GM12872 (cell line): ENCODE data around the gene CYP4F2.

Experiments used
- CTCF ChIP-seq: IDR thresholded peaks from 3 replicates; pipeline ENCODE4 v1.5.1; 2011; ENCODE audit warnings: low read depth, mild to moderate bottlenecking, low read length, moderate library complexity; ENCODE audit not compliant: insufficient read depth

The CYP4F2 gene, protein sequence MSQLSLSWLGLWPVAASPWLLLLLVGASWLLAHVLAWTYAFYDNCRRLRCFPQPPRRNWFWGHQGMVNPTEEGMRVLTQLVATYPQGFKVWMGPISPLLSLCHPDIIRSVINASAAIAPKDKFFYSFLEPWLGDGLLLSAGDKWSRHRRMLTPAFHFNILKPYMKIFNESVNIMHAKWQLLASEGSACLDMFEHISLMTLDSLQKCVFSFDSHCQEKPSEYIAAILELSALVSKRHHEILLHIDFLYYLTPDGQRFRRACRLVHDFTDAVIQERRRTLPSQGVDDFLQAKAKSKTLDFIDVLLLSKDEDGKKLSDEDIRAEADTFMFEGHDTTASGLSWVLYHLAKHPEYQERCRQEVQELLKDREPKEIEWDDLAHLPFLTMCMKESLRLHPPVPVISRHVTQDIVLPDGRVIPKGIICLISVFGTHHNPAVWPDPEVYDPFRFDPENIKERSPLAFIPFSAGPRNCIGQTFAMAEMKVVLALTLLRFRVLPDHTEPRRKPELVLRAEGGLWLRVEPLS

DNA sequence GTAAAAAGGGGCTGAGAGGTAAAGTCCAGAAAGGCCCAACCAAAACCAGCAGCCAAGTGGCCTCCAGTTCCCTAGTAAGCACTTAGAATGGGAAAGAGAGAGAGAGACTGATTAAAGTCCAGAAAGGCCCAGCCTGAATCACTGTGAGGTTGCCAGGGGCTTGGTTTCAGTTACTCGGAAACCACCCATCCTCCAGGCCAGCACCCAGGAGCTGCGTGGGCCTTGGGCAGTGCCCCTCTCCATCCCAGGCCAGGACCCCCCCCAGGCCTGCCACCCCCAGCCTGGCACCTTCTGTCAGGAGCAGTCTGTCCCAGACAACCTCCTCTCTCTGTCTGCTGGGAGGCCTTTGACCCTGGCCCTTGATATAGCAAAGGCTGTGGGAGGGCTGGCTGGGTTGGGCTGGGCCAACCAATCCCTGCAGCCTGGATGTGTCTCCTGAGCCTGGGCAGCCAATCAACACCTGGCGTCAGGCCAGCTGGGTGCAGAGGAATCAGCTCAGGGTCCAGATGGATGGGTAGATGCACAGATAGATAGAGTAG, at the start of gene CYP4F2:
Gene CYP4F2, minus strand, starts transcription at position 337 of the 539 bp plus-strand sequence. CDS start 463 bp downstream, outside the sequence.
- no peak for TF ChIP-seq CTCF

DNA sequence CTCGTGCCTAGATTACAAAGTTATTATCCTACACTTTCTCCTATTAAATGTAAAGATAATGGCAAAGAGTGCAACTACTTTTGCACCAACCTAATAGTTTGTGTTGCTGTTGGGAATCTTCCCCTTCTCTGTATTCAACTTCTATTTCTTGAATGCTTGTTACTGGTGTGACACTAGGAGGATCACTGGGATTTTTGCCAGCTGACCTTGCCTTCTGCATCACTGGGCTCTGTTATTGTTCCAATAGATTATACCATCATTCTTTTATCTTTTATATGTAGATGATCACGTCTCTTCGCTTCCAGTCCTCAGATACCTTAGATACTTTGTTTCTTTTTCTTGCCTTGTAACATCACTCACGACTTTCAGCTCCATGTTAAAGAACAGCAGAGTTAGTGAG, 47.4 kb upstream of the CYP4F2 start:
- no peak for TF ChIP-seq CTCF

DNA sequence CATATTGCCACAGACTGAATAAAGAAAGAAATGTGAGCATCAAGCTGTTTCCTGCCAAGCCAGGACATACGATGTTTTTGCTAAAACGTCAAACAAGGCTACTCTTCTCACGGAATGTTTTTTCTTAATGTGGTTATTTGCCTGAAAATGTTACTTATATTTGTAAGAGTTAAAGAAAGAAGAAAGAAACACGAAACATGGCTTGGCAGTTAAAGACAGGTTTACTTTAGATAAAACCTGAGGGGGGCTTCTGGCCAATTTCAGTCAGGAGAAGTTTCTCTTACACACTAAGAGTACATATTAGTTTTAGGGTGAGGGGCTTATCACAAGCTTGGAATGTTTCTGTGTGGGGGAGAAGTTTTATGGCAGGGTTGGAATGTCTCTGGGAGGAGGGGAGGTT, 46.5 kb upstream of the CYP4F2 start:
- TF ChIP-seq CTCF = no peak

DNA sequence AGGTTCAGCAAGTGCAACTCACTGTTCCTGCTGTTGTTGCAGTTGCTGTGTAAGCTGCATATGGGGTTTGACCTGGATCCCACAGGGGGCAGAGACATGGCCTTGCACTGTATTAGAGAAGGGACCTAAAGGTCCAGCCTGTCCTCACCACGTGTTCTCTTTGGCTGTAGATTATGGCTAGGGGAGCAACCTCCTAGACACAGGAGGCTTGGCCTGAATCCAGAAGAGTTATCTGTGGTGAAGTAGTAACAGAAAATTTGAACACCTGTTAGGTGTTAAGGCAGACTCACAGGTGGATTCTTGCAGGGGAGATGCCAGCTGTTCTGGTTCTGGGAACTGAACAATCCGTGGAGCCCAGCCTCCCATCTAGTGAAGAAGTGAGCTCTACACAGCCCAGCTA, 39.9 kb upstream of the CYP4F2 start:
- TF ChIP-seq CTCF = no peak

DNA sequence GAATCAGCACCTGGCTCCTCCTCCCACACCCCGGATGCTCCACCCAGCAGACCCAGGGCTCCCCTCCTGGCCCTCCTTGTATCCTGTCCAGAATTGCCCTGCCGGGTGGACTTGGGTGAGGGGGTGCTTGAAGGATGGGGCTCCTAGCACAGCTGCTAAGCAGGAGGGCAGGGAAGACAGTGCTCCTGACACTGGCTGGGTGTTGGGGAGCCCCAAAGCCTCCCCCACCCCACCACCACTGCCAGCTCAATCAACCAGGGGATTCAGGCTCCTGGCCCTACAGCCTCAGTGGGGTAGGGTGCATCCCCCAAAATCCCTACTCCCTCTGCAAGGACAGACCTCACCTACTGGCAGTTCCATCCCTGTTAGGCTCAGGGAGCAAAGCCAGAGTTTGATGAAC, 39.1 kb upstream of the CYP4F2 start:
- no peak for TF ChIP-seq CTCF

GRCh38 chr19:15936173-15936572, 38.3 kb upstream of the CYP4F2 start:
- no peak for TF ChIP-seq CTCF

- no peak for TF ChIP-seq CTCF
Observed at GRCh38 chr19:15935167-15935702, 37.4 kb upstream of the CYP4F2 start.
